ENCODE data around the gene TTI1. TPM values are rescaled to one million over a fixed set of nuclear protein-coding genes. Genes with fewer than 3 reads are reported as not detected.

Gene TTI1
- total and polyA plus RNA-seq, 2 experiments from 2014 or later = 17.8 to 56.4 TPM

DNA sequence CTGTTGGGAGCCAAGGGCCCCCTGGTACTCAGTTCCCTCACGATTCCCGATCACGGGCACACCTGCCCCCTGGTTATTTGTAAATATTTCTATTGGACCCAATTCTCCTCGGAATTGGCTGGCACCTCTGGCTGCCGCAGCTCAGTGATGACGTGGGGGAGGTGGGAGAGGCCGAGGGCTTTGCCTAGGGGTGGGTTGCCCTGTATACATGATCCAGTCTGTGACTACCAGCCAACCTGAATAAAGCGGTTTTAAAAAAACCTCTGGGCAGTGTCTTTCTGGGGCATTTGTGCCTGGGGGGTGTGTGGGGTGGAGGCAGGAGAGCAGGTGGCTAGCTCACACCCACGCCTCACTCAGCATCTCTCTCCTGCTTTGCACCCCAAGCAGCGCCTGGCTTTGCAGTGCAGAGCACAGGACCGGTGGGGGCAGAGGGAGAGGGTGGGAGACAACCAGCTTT is 88.1 kb downstream of the TTI1 start (continued):
- TF ChIP-seq, protein P1, sequence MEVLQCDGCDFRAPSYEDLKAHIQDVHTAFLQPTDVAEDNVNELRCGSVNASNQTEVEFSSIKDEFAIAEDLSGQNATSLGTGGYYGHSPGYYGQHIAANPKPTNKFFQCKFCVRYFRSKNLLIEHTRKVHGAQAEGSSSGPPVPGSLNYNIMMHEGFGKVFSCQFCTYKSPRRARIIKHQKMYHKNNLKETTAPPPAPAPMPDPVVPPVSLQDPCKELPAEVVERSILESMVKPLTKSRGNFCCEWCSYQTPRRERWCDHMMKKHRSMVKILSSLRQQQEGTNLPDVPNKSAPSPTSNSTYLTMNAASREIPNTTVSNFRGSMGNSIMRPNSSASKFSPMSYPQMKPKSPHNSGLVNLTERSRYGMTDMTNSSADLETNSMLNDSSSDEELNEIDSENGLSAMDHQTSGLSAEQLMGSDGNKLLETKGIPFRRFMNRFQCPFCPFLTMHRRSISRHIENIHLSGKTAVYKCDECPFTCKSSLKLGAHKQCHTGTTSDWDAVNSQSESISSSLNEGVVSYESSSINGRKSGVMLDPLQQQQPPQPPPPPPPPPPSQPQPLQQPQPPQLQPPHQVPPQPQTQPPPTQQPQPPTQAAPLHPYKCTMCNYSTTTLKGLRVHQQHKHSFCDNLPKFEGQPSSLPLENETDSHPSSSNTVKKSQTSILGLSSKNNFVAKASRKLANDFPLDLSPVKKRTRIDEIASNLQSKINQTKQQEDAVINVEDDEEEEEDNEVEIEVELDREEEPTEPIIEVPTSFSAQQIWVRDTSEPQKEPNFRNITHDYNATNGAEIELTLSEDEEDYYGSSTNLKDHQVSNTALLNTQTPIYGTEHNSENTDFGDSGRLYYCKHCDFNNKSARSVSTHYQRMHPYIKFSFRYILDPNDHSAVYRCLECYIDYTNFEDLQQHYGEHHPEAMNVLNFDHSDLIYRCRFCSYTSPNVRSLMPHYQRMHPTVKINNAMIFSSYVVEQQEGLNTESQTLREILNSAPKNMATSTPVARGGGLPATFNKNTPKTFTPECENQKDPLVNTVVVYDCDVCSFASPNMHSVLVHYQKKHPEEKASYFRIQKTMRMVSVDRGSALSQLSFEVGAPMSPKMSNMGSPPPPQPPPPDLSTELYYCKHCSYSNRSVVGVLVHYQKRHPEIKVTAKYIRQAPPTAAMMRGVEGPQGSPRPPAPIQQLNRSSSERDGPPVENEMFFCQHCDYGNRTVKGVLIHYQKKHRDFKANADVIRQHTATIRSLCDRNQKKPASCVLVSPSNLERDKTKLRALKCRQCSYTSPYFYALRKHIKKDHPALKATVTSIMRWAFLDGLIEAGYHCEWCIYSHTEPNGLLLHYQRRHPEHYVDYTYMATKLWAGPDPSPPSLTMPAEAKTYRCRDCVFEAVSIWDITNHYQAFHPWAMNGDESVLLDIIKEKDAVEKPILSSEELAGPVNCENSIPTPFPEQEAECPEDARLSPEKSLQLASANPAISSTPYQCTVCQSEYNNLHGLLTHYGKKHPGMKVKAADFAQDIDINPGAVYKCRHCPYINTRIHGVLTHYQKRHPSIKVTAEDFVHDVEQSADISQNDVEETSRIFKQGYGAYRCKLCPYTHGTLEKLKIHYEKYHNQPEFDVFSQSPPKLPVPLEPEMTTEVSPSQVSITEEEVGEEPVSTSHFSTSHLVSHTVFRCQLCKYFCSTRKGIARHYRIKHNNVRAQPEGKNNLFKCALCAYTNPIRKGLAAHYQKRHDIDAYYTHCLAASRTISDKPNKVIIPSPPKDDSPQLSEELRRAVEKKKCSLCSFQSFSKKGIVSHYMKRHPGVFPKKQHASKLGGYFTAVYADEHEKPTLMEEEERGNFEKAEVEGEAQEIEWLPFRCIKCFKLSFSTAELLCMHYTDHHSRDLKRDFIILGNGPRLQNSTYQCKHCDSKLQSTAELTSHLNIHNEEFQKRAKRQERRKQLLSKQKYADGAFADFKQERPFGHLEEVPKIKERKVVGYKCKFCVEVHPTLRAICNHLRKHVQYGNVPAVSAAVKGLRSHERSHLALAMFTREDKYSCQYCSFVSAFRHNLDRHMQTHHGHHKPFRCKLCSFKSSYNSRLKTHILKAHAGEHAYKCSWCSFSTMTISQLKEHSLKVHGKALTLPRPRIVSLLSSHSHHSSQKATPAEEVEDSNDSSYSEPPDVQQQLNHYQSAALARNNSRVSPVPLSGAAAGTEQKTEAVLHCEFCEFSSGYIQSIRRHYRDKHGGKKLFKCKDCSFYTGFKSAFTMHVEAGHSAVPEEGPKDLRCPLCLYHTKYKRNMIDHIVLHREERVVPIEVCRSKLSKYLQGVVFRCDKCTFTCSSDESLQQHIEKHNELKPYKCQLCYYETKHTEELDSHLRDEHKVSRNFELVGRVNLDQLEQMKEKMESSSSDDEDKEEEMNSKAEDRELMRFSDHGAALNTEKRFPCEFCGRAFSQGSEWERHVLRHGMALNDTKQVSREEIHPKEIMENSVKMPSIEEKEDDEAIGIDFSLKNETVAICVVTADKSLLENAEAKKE (CRISPR knock-in tag; IDR thresholded peaks at IDR 0.05) = no peak
- no peak for TF ChIP-seq ZNF331 (CRISPR knock-in tag; IDR thresholded peaks at IDR 0.05; ENCODE audit: low read depth)
- no peak for TF ChIP-seq NANOG (IDR thresholded peaks at IDR 0.05; ENCODE audit: borderline replicate concordance)

GRCh38 chr20:37944456-37944981 is 88.7 kb downstream of the TTI1 start:
- ATAC-seq (no peak), DNase-seq (ENCODE audit: low spot score) (no peak)
- TF ChIP-seq STAT1 (IDR thresholded peaks at IDR 0.05; ENCODE audit: unreplicated experiment) = no peak
- TF ChIP-seq EZH2phosphoT487 (IDR thresholded peaks at IDR 0.05; ENCODE audit: unreplicated experiment) = no peak
- no peak for TF ChIP-seq ZNF114 (CRISPR knock-in tag; IDR thresholded peaks at IDR 0.05)
- no peak for TF ChIP-seq POLR2AphosphoS5 (IDR thresholded peaks at IDR 0.05; ENCODE audit: low read depth)
- no peak for TF ChIP-seq CREB1 (CRISPR knock-in tag; IDR thresholded peaks at IDR 0.05; ENCODE audit: low read depth)
- no peak for TF ChIP-seq ETS1 (IDR thresholded peaks at IDR 0.05)
- no peak for TF ChIP-seq ZNF331 (CRISPR knock-in tag; IDR thresholded peaks at IDR 0.05; ENCODE audit: low read depth)
- no peak for TF ChIP-seq CTCF (conservative IDR thresholded peaks at IDR 0.05; ENCODE audit: low read depth in 2 of 2)
- TF ChIP-seq EZH2 (IDR thresholded peaks at IDR 0.05; ENCODE audit: low read depth, unreplicated experiment) = no peak
- Histone ChIP-seq H4K20me1 (replicated peaks; ENCODE audit: insufficient read depth) (no peaks in the 10 kb centered on the region), H3K27me3 (ENCODE audit: insufficient read depth) (no peaks in the 10 kb centered on the region), H3K79me2 (replicated peaks; ENCODE audit: insufficient read depth) (no peaks in the 10 kb centered on the region), H3K4me1 (ENCODE audit: insufficient read depth) (peaks cover 5% of the 10 kb centered on the region; the same call in 1 of the 2 replicates), H3K27ac (ENCODE audit: low read depth) (no peak overlapping the region), H3F3A (replicated peaks; ENCODE audit: low read depth) (no peaks in the 10 kb centered on the region), H2AFZ (no peak overlapping the region), H3K4me3 (no peak overlapping the region), H3K36me3 (ENCODE audit: insufficient read depth) (no peaks in the 10 kb centered on the region), H3K9me2 (ENCODE audit: insufficient read depth) (no peaks in the 10 kb centered on the region), H3K4me2 (no peak overlapping the region)
- no peak overlapping the region for H3K4me3 Mint-ChIP-seq
- H3K36me3 Mint-ChIP-seq (ENCODE audit: low read depth) = no peaks in the 10 kb centered on the region; the same call in 2 of the 3 replicates
- H3K4me1 Mint-ChIP-seq = peaks cover 3% of the 10 kb centered on the region
- H3K27ac Mint-ChIP-seq = no peak overlapping the region
- peaks cover 13% of the 10 kb centered on the region for H3K9me3 Mint-ChIP-seq
- H3K27me3 Mint-ChIP-seq (ENCODE audit: insufficient read depth, low read depth, poor library complexity) = peaks cover 4% of the 10 kb centered on the region
